ENCODE measurements around the gene SMIM14. TPM values are rescaled to one million over a fixed set of nuclear protein-coding genes. Genes with fewer than 3 reads are reported as not detected.

The SMIM14 gene
- total RNA-seq, 1 donor from 2014 or later = 53.8 TPM

- no peaks in the 10 kb centered on the region for H3K4me1 ChIP-seq
- intact Hi-C loops (cut with DNase I) = no loop called here
- no peaks in the 10 kb centered on the region for H3K27me3 ChIP-seq
- peaks cover 11% of the 10 kb centered on the region for H3K36me3 ChIP-seq
- ATAC-seq (no peak), DNase-seq (no peak)
- no peak overlapping the region for H3K27ac ChIP-seq
- no peaks in the 10 kb centered on the region for H3K9me3 ChIP-seq
- H3K4me3 ChIP-seq = no peak overlapping the region
- TF ChIP-seq, protein P1, sequence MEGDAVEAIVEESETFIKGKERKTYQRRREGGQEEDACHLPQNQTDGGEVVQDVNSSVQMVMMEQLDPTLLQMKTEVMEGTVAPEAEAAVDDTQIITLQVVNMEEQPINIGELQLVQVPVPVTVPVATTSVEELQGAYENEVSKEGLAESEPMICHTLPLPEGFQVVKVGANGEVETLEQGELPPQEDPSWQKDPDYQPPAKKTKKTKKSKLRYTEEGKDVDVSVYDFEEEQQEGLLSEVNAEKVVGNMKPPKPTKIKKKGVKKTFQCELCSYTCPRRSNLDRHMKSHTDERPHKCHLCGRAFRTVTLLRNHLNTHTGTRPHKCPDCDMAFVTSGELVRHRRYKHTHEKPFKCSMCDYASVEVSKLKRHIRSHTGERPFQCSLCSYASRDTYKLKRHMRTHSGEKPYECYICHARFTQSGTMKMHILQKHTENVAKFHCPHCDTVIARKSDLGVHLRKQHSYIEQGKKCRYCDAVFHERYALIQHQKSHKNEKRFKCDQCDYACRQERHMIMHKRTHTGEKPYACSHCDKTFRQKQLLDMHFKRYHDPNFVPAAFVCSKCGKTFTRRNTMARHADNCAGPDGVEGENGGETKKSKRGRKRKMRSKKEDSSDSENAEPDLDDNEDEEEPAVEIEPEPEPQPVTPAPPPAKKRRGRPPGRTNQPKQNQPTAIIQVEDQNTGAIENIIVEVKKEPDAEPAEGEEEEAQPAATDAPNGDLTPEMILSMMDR (IDR thresholded peaks at IDR 0.05) = no peak
Measured at GRCh38 chr4:39574946-39575345, 63.7 kb downstream of the SMIM14 start.

DNA sequence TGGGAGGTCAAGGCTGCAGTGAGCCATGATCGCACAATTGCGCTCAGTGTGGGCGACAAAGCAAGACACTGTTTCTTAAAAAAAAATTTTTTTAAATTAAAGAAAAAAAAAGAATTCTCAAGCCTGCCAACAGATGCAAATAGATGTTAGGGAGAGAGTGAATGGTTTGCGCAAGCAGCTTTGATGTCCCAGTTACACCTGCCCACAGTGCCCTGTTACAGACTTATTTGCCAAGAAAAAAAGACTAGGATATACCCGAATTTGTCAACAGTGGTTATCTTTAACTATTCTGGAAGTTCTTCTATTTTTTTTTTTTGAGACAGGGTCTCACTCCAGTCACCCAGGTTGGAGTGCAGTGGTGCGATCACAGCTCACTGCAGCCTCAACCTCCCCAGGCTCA, 67.2 kb downstream of the SMIM14 start:
- TF ChIP-seq, protein P1 (IDR thresholded peaks at IDR 0.05) = no peak
- H3K4me1 ChIP-seq = no peaks in the 10 kb centered on the region
- no peak for ATAC-seq
- H3K27me3 ChIP-seq = no peaks in the 10 kb centered on the region
- H3K27ac ChIP-seq = no peak overlapping the region
- peaks cover 11% of the 10 kb centered on the region for H3K36me3 ChIP-seq
- intact Hi-C loops (cut with DNase I) = no loop called here
- no peak for DNase-seq
- no peaks in the 10 kb centered on the region for H3K9me3 ChIP-seq
- H3K4me3 ChIP-seq = no peak overlapping the region

- Histone ChIP-seq H3K4me1 (no peaks in the 10 kb centered on the region), H3K27ac (no peak overlapping the region), H3K36me3 (peaks cover 11% of the 10 kb centered on the region), H3K27me3 (no peaks in the 10 kb centered on the region), H3K4me3 (no peak overlapping the region), H3K9me3 (no peaks in the 10 kb centered on the region)
- ATAC-seq = no peak
- TF ChIP-seq, protein P1 (IDR thresholded peaks at IDR 0.05) = no peak
- intact Hi-C loops (cut with DNase I) = no loop called here
- no peak for DNase-seq
Measured at GRCh38 chr4:39571054-39571453, 67.6 kb downstream of the SMIM14 start.

- no peak for ATAC-seq
- intact Hi-C loops (cut with DNase I) = no loop called here
Measured at GRCh38 chr4:39569209-39569608, 69.5 kb downstream of the SMIM14 start.

DNA sequence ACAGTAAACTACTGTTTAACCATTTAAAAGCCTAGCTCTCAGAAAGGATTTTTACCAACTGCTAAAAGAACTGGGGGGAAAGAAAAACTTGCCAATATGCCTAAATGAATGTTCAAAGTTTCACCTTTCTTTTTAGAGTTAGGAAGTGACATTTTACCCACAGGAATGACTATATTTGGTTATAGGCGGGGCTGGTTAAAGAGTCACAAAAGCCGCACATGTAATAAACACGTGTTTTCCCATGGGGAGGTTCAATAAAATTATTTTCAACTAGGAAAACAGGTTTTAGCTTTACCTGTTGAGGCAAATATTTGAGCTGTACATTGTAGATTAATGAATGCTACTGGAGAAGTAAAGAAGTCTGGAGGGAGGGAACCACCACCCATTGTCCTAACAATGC, 69.9 kb downstream of the SMIM14 start:
- Histone ChIP-seq H3K9me3 (no peaks in the 10 kb centered on the region), H3K27me3 (no peaks in the 10 kb centered on the region), H3K36me3 (peaks cover 11% of the 10 kb centered on the region), H3K27ac (no peak overlapping the region), H3K4me3 (no peak overlapping the region), H3K4me1 (no peaks in the 10 kb centered on the region)
- DNase-seq = no peak
- TF ChIP-seq, protein P1 (IDR thresholded peaks at IDR 0.05) = no peak
- intact Hi-C loops (cut with DNase I) = no loop called here
- no peak for ATAC-seq

More at GRCh38 chr4:39569209-39569608, 69.5 kb downstream of the SMIM14 start:
- H3K4me3 ChIP-seq = no peak overlapping the region
- H3K27ac ChIP-seq = no peak overlapping the region
- H3K4me1 ChIP-seq = no peaks in the 10 kb centered on the region
- no peak for DNase-seq
- TF ChIP-seq, protein P1 (IDR thresholded peaks at IDR 0.05) = no peak
- no peaks in the 10 kb centered on the region for H3K9me3 ChIP-seq
- no peaks in the 10 kb centered on the region for H3K27me3 ChIP-seq
- peaks cover 11% of the 10 kb centered on the region for H3K36me3 ChIP-seq

Measured in upper lobe of right lung (tissue), 1 donor.